T-helper 1 cell treated with Interleukin-12 subunit alpha and Interleukin-12 subunit beta and Interleukin-4 antibody, amounts not matched to agents 30 μg/mL and 1 μg/mL, for 36 hours (primary cell): ENCODE results near the gene NUP62.
"Not testable (repeated sequence)": the region's sequence is repeated elsewhere in the genome, so short reads cannot be mapped to it uniquely, and the experiment has no call there.

Source experiments
- H3K27ac Mint-ChIP-seq: one replicate; pipeline ENCODE4 v1.8.0; 2021; ENCODE audit warnings: mild to moderate bottlenecking, mixed read lengths
- H3K27me3 Mint-ChIP-seq: one replicate; pipeline ENCODE4 v1.8.0; 2021; ENCODE audit warnings: low read depth, mixed read lengths
- H3K36me3 Mint-ChIP-seq: one replicate; pipeline ENCODE4 v1.8.0; 2021; ENCODE audit warnings: low read depth, mixed read lengths
- H3K4me1 Mint-ChIP-seq: one replicate; pipeline ENCODE4 v1.8.0; 2021; ENCODE audit warnings: low read depth, mixed read lengths
- H3K4me3 Mint-ChIP-seq: one replicate; pipeline ENCODE4 v1.8.0; 2021; ENCODE audit warnings: mild to moderate bottlenecking, moderate library complexity, mixed read lengths
- H3K9me3 Mint-ChIP-seq: one replicate; pipeline ENCODE4 v1.8.0; 2021; ENCODE audit warnings: mixed read lengths

The NUP62 gene

GRCh38 chr19:49957262-49957915 lies 28.1 kb upstream of the NUP62 start:
- peaks cover 9% of the 10 kb centered on the region for H3K27me3 Mint-ChIP-seq
- H3K4me3 Mint-ChIP-seq, result no peak overlapping the region
- H3K27ac Mint-ChIP-seq, result no peak overlapping the region
- H3K4me1 Mint-ChIP-seq, result peaks cover 2% of the 10 kb centered on the region
- no peaks in the 10 kb centered on the region for H3K9me3 Mint-ChIP-seq
- H3K36me3 Mint-ChIP-seq, result no peaks in the 10 kb centered on the region

DNA sequence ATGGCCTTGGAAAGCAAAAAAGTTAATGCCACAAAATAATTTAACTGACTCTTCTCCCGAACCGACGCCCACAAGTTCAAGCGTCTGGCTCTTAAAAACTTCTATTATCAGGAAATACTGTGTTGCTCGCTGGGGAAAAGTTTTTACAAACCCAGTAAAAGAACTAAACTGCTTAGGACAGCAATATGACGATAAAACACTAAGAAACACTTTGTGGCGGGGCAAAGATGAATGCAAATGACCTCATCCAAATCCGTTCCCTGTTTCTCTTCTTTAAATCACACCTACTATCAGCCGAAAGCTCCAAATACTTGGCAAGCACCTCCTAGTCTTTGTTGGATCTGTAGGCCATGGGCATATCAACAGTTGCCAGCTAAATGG lies 26.8 kb upstream of the NUP62 start:
- Mint-ChIP-seq H3K27me3 (peaks cover 9% of the 10 kb centered on the region), H3K4me3 (no peak overlapping the region), H3K9me3 (no peaks in the 10 kb centered on the region), H3K36me3 (no peaks in the 10 kb centered on the region), H3K4me1 (peaks cover 2% of the 10 kb centered on the region), H3K27ac (no peak overlapping the region)

DNA sequence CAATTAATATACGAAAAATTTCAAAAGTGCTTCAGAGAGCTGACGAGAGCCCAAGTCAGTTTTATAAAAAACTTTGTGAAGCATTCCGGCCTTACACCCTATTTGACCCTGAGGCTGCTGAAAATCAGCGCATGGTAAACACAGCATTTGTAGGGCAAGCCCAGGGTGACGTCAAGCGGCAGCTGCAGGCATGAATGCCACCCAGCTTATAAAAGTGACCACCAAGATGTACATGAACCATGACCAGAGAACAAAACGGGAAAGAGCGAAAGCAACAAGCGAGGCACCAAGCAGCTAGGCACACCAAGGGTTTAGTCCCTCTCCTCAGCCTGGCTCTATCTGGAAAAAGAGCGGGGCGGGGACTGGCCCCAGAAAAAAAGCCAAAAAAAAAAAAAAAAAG lies 25.6 kb upstream of the NUP62 start:
- Mint-ChIP-seq H3K9me3 (no peaks in the 10 kb centered on the region), H3K27me3 (peaks cover 9% of the 10 kb centered on the region), H3K4me3 (no peak overlapping the region), H3K4me1 (peaks cover 2% of the 10 kb centered on the region), H3K36me3 (no peaks in the 10 kb centered on the region), H3K27ac (no peak overlapping the region)

- Mint-ChIP-seq H3K27ac (no peak overlapping the region), H3K27me3 (peaks cover 9% of the 10 kb centered on the region), H3K4me3 (no peak overlapping the region), H3K9me3 (no peaks in the 10 kb centered on the region), H3K4me1 (peaks cover 2% of the 10 kb centered on the region), H3K36me3 (no peaks in the 10 kb centered on the region)
Measured at GRCh38 chr19:49954092-49954829, 25.0 kb upstream of the NUP62 start.

GRCh38 chr19:49953416-49953815 lies 24.1 kb upstream of the NUP62 start:
- Mint-ChIP-seq H3K4me1 (peaks cover 2% of the 10 kb centered on the region), H3K9me3 (no peaks in the 10 kb centered on the region), H3K27me3 (peaks cover 9% of the 10 kb centered on the region), H3K36me3 (no peaks in the 10 kb centered on the region), H3K27ac (no peak overlapping the region), H3K4me3 (no peak overlapping the region)

GRCh38 chr19:49952906-49953305 lies 23.6 kb upstream of the NUP62 start:
- Mint-ChIP-seq H3K9me3 (no peaks in the 10 kb centered on the region), H3K27ac (no peak overlapping the region), H3K27me3 (peaks cover 9% of the 10 kb centered on the region), H3K4me1 (peaks cover 2% of the 10 kb centered on the region), H3K4me3 (no peak overlapping the region), H3K36me3 (no peaks in the 10 kb centered on the region)

- H3K4me1 Mint-ChIP-seq, result peaks cover 2% of the 10 kb centered on the region
Measured at GRCh38 chr19:49952479-49952836, 23.2 kb upstream of the NUP62 start.

DNA sequence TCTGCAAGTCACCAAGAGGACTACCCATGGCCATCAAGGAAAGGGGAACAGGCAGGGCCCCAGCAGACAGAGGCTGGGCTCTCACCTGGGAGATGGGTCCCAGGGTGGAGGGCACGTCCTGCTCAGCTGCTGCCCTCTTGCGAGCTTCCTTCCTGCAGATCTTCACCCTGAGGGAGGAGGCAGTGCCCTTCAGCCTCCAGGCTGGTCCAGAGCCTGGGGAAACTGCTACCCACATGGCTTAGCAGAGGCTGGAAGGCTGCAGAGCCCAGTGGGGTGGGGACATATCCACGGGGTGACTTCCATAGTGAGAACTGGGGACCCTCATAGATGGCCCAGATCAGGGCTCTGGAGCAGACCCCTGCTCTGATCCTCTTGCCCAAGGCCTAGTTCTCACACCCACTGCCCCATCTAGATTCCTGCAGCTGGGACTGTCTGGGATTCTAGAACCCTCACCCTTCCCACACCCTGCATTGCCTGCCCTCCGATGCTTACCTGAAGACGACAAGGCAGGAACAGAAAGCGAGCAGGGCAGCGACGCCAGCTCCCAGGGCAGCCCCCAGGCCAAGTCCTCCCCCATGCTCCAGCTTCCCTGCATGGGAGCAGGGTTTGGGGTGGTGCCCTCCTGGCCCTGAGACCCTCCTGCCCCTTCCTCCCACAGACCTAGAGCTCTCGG lies 22.6 kb upstream of the NUP62 start:
- Mint-ChIP-seq H3K4me3 (no peak overlapping the region), H3K27ac (no peak overlapping the region), H3K9me3 (no peaks in the 10 kb centered on the region), H3K36me3 (no peaks in the 10 kb centered on the region), H3K27me3 (peaks cover 9% of the 10 kb centered on the region), H3K4me1 (peaks cover 2% of the 10 kb centered on the region)

More at GRCh38 chr19:49952479-49952836, 23.2 kb upstream of the NUP62 start:
- Mint-ChIP-seq H3K27me3 (peaks cover 9% of the 10 kb centered on the region), H3K36me3 (no peaks in the 10 kb centered on the region), H3K9me3 (no peaks in the 10 kb centered on the region), H3K4me3 (no peak overlapping the region), H3K27ac (no peak overlapping the region)

DNA sequence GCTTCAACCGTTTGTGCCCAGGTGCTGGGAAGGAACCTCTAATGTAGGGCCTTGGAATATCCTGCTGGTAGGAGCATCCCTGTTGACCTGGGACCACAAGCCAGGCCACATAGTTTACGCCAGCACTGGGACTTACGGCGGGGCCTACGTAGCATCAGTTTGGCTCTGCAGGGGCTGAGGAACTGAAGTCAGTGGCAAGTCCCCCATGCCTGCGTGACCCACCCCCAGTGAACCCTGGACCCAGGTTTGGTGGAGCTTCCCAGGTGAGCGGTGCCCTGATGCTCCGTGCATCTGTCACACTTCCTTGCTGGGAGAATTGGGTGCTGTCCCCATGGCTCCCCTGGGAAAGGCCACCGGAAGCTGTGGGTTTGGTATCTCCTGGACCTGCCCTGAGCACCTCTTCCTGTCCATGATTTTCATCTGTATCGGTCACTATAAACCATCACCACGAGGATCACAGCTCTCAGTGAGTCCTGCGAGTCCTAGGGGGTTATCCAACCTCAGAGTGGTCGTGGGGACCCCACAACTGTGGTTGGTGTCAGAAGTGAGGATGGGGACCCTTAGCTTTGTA lies 21.7 kb upstream of the NUP62 start:
- Mint-ChIP-seq H3K36me3 (no peaks in the 10 kb centered on the region), H3K27me3 (peaks cover 9% of the 10 kb centered on the region), H3K4me3 (no peak overlapping the region), H3K9me3 (no peaks in the 10 kb centered on the region), H3K4me1 (peaks cover 2% of the 10 kb centered on the region), H3K27ac (no peak overlapping the region)

DNA sequence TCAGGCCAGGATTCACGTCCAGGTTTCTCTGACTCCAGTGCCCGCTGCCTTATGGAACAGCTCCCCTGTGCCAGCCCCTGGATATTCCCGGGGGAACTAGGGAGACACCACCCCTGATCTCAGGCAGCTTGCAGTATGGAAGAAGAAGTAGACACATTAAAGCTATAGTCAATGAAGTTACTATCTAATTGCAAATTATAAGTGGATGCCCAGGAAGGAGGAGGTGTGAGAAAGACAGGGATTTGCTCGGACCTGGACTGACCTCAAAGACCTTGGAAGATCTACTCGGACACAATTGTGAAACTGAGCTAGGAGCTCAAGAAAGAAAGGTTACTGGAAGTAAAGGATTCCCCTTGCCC lies 21.3 kb upstream of the NUP62 start:
- no peak overlapping the region for H3K27ac Mint-ChIP-seq
- H3K9me3 Mint-ChIP-seq, result peaks cover under 1% of the 10 kb centered on the region
- peaks cover 9% of the 10 kb centered on the region for H3K27me3 Mint-ChIP-seq
- H3K4me3 Mint-ChIP-seq, result no peak overlapping the region
- H3K4me1 Mint-ChIP-seq, result peaks cover 2% of the 10 kb centered on the region
- H3K36me3 Mint-ChIP-seq, result no peaks in the 10 kb centered on the region

DNA sequence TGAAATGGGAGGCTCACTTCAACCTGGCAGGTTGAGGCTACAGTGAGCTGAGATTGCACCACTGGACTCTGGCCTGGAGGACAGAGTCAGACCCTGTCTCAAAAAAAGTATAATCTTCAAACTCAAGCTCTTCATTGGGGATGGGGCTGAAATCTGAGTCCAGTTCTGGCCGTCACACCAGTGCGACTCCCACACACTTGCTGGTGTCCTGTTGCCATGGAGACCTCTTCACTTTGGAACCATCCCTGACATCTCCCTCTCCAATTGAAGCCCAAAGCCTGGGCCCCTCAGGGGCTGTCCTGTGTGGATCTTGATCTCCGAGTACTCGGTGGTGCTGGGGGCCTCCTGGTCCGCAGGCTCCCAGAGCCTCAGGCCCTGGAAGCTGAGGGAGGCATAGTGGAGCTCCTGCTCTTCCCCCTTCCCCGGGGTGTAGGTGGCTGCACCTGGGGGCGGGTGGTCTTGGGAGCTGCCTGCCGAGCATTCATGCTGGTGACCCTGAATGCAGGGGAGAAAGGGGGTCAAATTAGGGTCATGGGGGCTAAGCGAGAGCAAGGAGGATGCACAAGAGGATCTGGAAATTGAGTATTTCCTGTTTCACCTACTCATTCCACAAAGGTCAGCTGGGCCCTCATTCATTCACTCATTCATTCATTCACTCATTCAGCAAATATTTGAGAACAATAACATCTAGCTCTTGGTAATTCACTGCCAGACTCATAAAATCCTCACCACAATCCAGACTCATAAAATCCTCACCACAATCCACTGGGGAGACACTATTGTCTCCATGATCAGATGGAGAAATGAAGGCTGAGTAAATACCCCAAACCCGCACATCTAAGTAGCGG lies 20.7 kb upstream of the NUP62 start:
- no peak overlapping the region for H3K27ac Mint-ChIP-seq
- H3K4me1 Mint-ChIP-seq, result peaks cover 2% of the 10 kb centered on the region
- H3K9me3 Mint-ChIP-seq, result peaks cover 5% of the 10 kb centered on the region

GRCh38 chr19:49946415-49946814 lies 17.1 kb upstream of the NUP62 start:
- no peaks in the 10 kb centered on the region for H3K36me3 Mint-ChIP-seq
- H3K27me3 Mint-ChIP-seq, result peaks cover 4% of the 10 kb centered on the region
- peaks cover 5% of the 10 kb centered on the region for H3K9me3 Mint-ChIP-seq
- H3K4me1 Mint-ChIP-seq, result no peaks in the 10 kb centered on the region
- no peak overlapping the region for H3K27ac Mint-ChIP-seq
- H3K4me3 Mint-ChIP-seq, result no peak overlapping the region

More for the DNA sequence above, 20.7 kb upstream of the NUP62 start:
- Mint-ChIP-seq H3K36me3 (no peaks in the 10 kb centered on the region), H3K27me3 (peaks cover 9% of the 10 kb centered on the region), H3K4me3 (no peak overlapping the region)

DNA sequence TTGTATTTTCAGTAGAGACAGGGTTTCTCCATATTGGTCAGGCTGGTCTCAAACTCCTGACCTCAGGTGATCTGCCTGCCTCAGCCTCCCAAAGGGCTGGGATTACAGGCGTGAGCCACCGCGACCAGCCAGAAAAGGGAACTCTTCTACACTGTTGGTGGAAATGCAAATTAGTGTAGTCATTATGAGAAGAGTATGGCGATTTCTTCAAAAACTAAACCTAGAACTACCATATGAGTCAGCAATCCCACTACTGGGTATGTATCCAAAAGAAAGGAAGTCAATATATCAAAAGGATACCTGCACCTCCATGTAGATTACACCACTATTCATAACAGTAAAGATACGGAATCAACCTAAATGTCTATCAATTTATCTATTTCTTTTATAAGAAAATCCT lies 15.3 kb upstream of the NUP62 start:
- H3K4me3 Mint-ChIP-seq, H3K4me1 Mint-ChIP-seq, H3K27ac Mint-ChIP-seq, H3K36me3 Mint-ChIP-seq, H3K27me3 Mint-ChIP-seq, H3K9me3 Mint-ChIP-seq: not testable (repeated sequence)

- no peak overlapping the region for H3K4me3 Mint-ChIP-seq
- H3K4me1 Mint-ChIP-seq, result peaks cover 5% of the 10 kb centered on the region
- peaks cover 4% of the 10 kb centered on the region for H3K9me3 Mint-ChIP-seq
- H3K36me3 Mint-ChIP-seq, result no peaks in the 10 kb centered on the region
- peaks cover 13% of the 10 kb centered on the region for H3K27me3 Mint-ChIP-seq
- H3K27ac Mint-ChIP-seq, result no peak overlapping the region
Measured at GRCh38 chr19:49940482-49940791, 11.1 kb upstream of the NUP62 start.
